ENCODE measurements around the gene NAA20. TPM values are rescaled to one million over a fixed set of nuclear protein-coding genes. Genes with fewer than 3 reads are reported as not detected.

NAA20 gene
- total and polyA plus RNA-seq, 9 of the 15 experiments (the other 6 are each of a cell fraction or from before 2014, with no cell fraction given) = 51.4 to 361 (median 84.6) TPM

DNA sequence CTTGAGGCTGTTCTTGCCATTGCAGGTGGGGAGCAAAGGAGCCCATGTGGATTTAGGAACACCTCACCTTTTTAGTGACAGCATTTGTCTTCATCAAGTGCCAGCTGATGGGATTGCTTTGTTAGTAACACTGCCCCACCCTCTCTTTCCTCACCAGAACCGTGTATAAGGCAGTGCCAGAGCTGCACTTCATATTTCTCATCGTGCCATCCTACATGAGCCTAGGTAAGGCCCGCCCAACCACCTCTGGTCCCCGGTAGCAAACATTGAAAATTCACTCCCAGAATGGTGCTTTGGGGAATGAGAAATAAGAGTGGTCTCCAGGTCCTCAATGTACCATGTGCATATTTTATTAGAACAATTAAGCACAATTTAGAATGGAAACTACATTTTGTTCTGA is 57.9 kb downstream of the NAA20 start (continued):
- no peak for TF ChIP-seq RBM22 (IDR thresholded peaks at IDR 0.05; ENCODE audit: low read depth, low read length, poor library complexity, severe bottlenecking)
- TF ChIP-seq, protein P1, sequence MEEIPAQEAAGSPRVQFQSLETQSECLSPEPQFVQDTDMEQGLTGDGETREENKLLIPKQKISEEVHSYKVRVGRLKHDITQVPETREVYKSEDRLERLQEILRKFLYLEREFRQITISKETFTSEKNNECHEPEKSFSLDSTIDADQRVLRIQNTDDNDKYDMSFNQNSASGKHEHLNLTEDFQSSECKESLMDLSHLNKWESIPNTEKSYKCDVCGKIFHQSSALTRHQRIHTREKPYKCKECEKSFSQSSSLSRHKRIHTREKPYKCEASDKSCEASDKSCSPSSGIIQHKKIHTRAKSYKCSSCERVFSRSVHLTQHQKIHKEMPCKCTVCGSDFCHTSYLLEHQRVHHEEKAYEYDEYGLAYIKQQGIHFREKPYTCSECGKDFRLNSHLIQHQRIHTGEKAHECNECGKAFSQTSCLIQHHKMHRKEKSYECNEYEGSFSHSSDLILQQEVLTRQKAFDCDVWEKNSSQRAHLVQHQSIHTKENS (CRISPR knock-in tag; IDR thresholded peaks at IDR 0.05) = no peak

DNA sequence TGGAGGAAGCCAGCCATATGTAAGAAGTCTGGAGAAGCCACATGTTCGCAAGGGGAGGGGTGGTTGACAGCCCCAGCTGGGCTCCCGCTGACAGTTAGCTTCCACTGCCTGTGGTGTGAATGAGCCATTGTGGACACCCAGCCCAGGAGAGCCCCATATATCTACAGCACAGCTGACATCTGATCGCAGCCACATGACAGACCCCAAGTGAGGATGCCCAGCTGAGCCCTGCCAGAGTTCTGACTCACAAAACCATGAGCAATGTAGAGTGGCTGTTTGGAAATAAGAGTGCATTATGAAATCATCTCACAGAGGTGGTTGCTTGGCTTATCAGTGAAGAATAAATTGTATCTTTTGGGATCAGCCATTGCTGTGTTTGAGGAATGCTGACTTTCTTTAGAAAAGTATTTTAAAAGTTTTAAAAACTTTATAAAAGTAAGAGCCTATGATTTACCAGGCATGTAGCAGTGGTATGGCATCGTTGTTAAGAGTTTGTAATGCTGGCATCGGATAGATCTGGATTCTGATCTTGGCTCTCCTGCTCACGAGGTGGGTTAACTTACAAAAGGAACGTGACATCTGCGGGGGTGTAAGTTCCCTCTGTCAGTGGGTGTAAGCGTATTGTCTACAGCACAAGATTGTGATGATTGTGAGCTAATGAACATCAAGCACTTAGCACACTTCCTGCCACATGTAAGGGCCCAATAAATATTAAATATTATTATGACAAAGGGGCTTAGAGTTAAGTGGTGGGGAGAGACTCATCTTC is 59.3 kb downstream of the NAA20 start:
- no peak overlapping the region for H3K4me2 ChIP-seq (ENCODE audit: insufficient read depth, low read length)
- H3K9me3 ChIP-seq (replicated peaks; ENCODE audit: control insufficient read depth, insufficient read depth, low read depth, low read length) = no peaks in the 10 kb centered on the region
- CTCF ChIA-PET (ENCODE audit: low intra/inter-chr PET ratio) = no interaction called here
- H3K4me3 ChIP-seq = no peak overlapping the region
- no peak for DNase-seq (ENCODE audit: extremely low read depth in 1 of 4, low spot score in 3 of 4)
- H3K4me1 ChIP-seq (replicated peaks in 1 of 2; ENCODE audit: control insufficient read depth in 2 of 2, insufficient read depth in 2 of 2, low read length in 2 of 2) = no peaks in the 10 kb centered on the region
- H2AFZ ChIP-seq (ENCODE audit: low read depth, low read length) = no peak overlapping the region
- H3K9ac ChIP-seq (ENCODE audit: insufficient read depth in 1 of 2, low read depth in 2 of 2, low read length in 2 of 2) = no peak overlapping the region
- WGBS (ENCODE audit: insufficient coverage, low coverage, missing lambda C conversion rate) = 0% methylated on average over 9 of the region's 9 CpGs
- no peak for FAIRE-seq
- peaks cover 0 to 4% of the 10 kb centered on the region in 2 experiments; a peak in 3 of 5 replicates for H3K27me3 ChIP-seq (ENCODE audit: control insufficient read depth in 2 of 2, insufficient read depth in 2 of 2, low read length in 2 of 2)
- POLR2A ChIA-PET = interaction anchor here (0.6 kb wide), 1 partner anchor 57 kb away, joined by 4 read pairs; no protein-coding TSS in a partner anchor
- no peaks in the 10 kb centered on the region for H4K20me1 ChIP-seq (replicated peaks; ENCODE audit: control insufficient read depth, insufficient read depth, low read length)
- no peak overlapping the region for H3K27ac ChIP-seq (ENCODE audit: extremely low read depth, low read depth, low read length)
- no peaks in the 10 kb centered on the region for H3K9me1 ChIP-seq (ENCODE audit: control insufficient read depth, insufficient read depth, low read length)
- intact Hi-C loops (cut with micrococcal nuclease) (no loop called here), in situ Hi-C loops (cut with MboI) (loop anchor here (25.0 kb wide), 2 partner anchors 486 to 736 kb away; no protein-coding TSS in a partner anchor)
- no TSS peak for BruUV-seq (replicated peaks)
- ATAC-seq = no peak
- no peaks in the 10 kb centered on the region for H3K79me2 ChIP-seq (ENCODE audit: control insufficient read depth, insufficient read depth, low read length)
- no peaks in the 10 kb centered on the region for H3K36me3 ChIP-seq (ENCODE audit: control insufficient read depth, insufficient read depth, low read length)
- TF ChIP-seq, protein P2, sequence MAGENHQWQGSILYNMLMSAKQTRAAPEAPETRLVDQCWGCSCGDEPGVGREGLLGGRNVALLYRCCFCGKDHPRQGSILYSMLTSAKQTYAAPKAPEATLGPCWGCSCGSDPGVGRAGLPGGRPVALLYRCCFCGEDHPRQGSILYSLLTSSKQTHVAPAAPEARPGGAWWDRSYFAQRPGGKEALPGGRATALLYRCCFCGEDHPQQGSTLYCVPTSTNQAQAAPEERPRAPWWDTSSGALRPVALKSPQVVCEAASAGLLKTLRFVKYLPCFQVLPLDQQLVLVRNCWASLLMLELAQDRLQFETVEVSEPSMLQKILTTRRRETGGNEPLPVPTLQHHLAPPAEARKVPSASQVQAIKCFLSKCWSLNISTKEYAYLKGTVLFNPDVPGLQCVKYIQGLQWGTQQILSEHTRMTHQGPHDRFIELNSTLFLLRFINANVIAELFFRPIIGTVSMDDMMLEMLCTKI (IDR thresholded peaks at IDR 0.05; ENCODE audit: partially characterized antibody) = no peak
- no peak for TF ChIP-seq NUFIP1 (IDR thresholded peaks at IDR 0.05; ENCODE audit: partially characterized antibody)
- TF ChIP-seq CCNT2 (IDR thresholded peaks at IDR 0.05; ENCODE audit: borderline replicate concordance, extremely low read depth, insufficient read length, low read depth, low read length) = no peak
- no peak for TF ChIP-seq POLR2AphosphoS2 (IDR thresholded peaks at IDR 0.05; ENCODE audit: low read length)
- TF ChIP-seq BRD9 (IDR thresholded peaks at IDR 0.05; ENCODE audit: low read depth, partially characterized antibody) = no peak
- TF ChIP-seq BRD4 (IDR thresholded peaks at IDR 0.05) = no peak
- no peak for TF ChIP-seq CBFA2T3 (IDR thresholded peaks at IDR 0.05)
- TF ChIP-seq, protein P3, sequence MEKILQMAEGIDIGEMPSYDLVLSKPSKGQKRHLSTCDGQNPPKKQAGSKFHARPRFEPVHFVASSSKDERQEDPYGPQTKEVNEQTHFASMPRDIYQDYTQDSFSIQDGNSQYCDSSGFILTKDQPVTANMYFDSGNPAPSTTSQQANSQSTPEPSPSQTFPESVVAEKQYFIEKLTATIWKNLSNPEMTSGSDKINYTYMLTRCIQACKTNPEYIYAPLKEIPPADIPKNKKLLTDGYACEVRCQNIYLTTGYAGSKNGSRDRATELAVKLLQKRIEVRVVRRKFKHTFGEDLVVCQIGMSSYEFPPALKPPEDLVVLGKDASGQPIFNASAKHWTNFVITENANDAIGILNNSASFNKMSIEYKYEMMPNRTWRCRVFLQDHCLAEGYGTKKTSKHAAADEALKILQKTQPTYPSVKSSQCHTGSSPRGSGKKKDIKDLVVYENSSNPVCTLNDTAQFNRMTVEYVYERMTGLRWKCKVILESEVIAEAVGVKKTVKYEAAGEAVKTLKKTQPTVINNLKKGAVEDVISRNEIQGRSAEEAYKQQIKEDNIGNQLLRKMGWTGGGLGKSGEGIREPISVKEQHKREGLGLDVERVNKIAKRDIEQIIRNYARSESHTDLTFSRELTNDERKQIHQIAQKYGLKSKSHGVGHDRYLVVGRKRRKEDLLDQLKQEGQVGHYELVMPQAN (IDR thresholded peaks at IDR 0.05; ENCODE audit: borderline replicate concordance) = no peak
- TF ChIP-seq ILF3 (IDR thresholded peaks at IDR 0.05; ENCODE audit: borderline replicate concordance) = no peak
- TF ChIP-seq, protein P4, sequence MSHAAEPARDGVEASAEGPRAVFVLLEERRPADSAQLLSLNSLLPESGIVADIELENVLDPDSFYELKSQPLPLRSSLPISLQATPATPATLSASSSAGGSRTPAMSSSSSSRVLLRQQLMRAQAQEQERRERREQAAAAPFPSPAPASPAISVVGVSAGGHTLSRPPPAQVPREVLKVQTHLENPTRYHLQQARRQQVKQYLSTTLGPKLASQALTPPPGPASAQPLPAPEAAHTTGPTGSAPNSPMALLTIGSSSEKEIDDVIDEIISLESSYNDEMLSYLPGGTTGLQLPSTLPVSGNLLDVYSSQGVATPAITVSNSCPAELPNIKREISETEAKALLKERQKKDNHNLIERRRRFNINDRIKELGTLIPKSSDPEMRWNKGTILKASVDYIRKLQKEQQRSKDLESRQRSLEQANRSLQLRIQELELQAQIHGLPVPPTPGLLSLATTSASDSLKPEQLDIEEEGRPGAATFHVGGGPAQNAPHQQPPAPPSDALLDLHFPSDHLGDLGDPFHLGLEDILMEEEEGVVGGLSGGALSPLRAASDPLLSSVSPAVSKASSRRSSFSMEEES (CRISPR knock-in tag; IDR thresholded peaks at IDR 0.05) = no peak

Data from K562 (cell line).